Ovary (tissue), 9 donors: Measurements from ENCODE around the gene MAP3K7CL. TPM values are rescaled to one million over a fixed set of nuclear protein-coding genes. Genes with fewer than 3 reads are reported as not detected.

Experiments used
- DNase-seq, 5 donors: peaks; one replicate each; pipeline ENCODE4 v3.0.0-alpha.2; 2019 to 2020
- H3K27ac ChIP-seq, 2 donors: fragments of 200-600 bp; one replicate each; pipeline versions ENCODE4 v1.5.1 to v1.8.0; 2019 to 2022
- H3K27me3 ChIP-seq: fragments of 200-600 bp; one replicate; pipeline ENCODE4 v1.8.0; 2022
- H3K36me3 ChIP-seq: fragments of 200-600 bp; sonication (generic); one replicate; pipeline ENCODE4 v1.5.1; 2019
- H3K4me1 ChIP-seq: one replicate; pipeline ENCODE4 v1.8.1; 2013; ENCODE audit warnings: mild to moderate bottlenecking, moderate library complexity; ENCODE audit not compliant: insufficient read depth
- H3K4me3 ChIP-seq: fragments of 200-600 bp; sonication (generic); one replicate; pipeline ENCODE4 v1.5.1; 2017
- H3K9me3 ChIP-seq, 2 donors: fragments of 200-600 bp in 1 of 2; sonication (generic) in 1 of 2; one replicate each; pipeline versions ENCODE4 v1.5.1 to v1.8.1; 2013 to 2019; ENCODE audit warnings: mild to moderate bottlenecking in 1 of 2, moderate library complexity in 1 of 2
- CTCF ChIP-seq, 3 donors: fragments of 450-650 bp in 2 of 3; fragments of 200-600 bp in 1 of 3; IDR thresholded peaks; one replicate each; pipeline versions ENCODE4 v1.5.1 to v1.8.0; 2016 to 2022; ENCODE audit warnings: antibody characterized with exemption in 3 of 3, mild to moderate bottlenecking in 1 of 3
- EP300 ChIP-seq: sonication (generic); formaldehyde crosslinking; IDR thresholded peaks from one replicate; pipeline ENCODE4 v1.6.1; 2017; ENCODE audit warnings: antibody characterized with exemption
- POLR2A ChIP-seq: fragments of 450-650 bp; IDR thresholded peaks from one replicate; pipeline ENCODE4 v1.6.1; 2017; ENCODE audit warnings: antibody characterized with exemption, mild to moderate bottlenecking, moderate library complexity
- WGBS, 3 donors: extraction: QIAGEN DNeasy Blood & Tissue Kit in 1 of 3; methylation state at CpG; one replicate each; pipeline versions ENCODE4 v1.1.5 to v1.1.7; 2013 to 2017; 5-methylcytosine and 5-hydroxymethylcytosine counted together
- intact Hi-C, 4 donors: fragments of 100-400 bp; cut with DNase I; formaldehyde crosslinking; loops; one replicate each; pipeline versions ENCODE4 v1.11.0 to v1.15.1; 2022 to 2023
- polyA plus RNA-seq, 2 donors: library from polyadenylated mRNA; stranded (reverse); fragments of 200-250 nt in 1 of 2; fragments of 350-450 nt in 1 of 2; fragmentation: Illumina TruSeq in 1 of 2; extraction: RNeasy Lipid Tissue Mini Kit (QIAGEN cat#74804) in 1 of 2; gene quantifications; one replicate each; pipeline ENCODE4 v1.2.3, GENCODE V29; 2013 to 2014
- total RNA-seq, 7 donors: library from RNA; depleted of rRNA in 2 of 7; stranded (reverse); fragments of >200 nt in 2 of 7; fragmentation: NEBNext Ultra II Directional in 3 of 7; extraction: Animal tissue kit (Norgen Biotek cat#: 25700) in 3 of 7; gene quantifications; one replicate each; pipeline versions ENCODE4 v1.1.0 to v1.2.4, GENCODE V29; 2016 to 2023
- donor health status: DM: no; HTN: no; CAD: no; lungs with moderate emphysema.
- donor health status: DM: no; HTN: no; CAD: no.
- donor health status: Bipolar disorder and iron deficiency.
- donor health status: DM: yes; HTN: yes; CAD: no.
- donor health status: DM: no; HTN: no; CAD: no.
- donor health status: DM: yes; HTN: yes; CAD: no.

Gene MAP3K7CL
- total and polyA plus RNA-seq, 9 donors, result 3.0 to 18.6 (median 6.7) TPM

GRCh38 chr21:29194342-29194741, 63.9 kb downstream of the MAP3K7CL start:
- TF ChIP-seq CTCF (IDR thresholded peaks at IDR 0.05), result no peak
- TF ChIP-seq POLR2A, result no peak
- no peak for TF ChIP-seq EP300
- Histone ChIP-seq H3K4me3 (no peak overlapping the region), H3K4me1 (peaks cover 5% of the 10 kb centered on the region), H3K27me3 (no peaks in the 10 kb centered on the region), H3K9me3 (no peaks in the 10 kb centered on the region), H3K36me3 (no peaks in the 10 kb centered on the region), H3K27ac (no peak overlapping the region)
- 67 to 79% (median 73%) methylated on average over 3 of the region's 3 CpGs for WGBS, 3 donors
- no peak for DNase-seq
- intact Hi-C loops, result no loop called here

GRCh38 chr21:29194847-29195246, 64.4 kb downstream of the MAP3K7CL start:
- TF ChIP-seq EP300, result no peak
- TF ChIP-seq POLR2A, result no peak
- TF ChIP-seq CTCF (IDR thresholded peaks at IDR 0.05), result no peak
- H3K27ac ChIP-seq, result no peak overlapping the region
- H3K4me3 ChIP-seq, result no peak overlapping the region
- H3K27me3 ChIP-seq, result no peaks in the 10 kb centered on the region
- peaks cover 5% of the 10 kb centered on the region for H3K4me1 ChIP-seq
- no peaks in the 10 kb centered on the region for H3K9me3 ChIP-seq
- WGBS, 3 donors, result 47 to 55% (median 48%) methylated on average over 3 of the region's 3 CpGs
- DNase-seq, result no peak
- no peaks in the 10 kb centered on the region for H3K36me3 ChIP-seq
- intact Hi-C loops, result no loop called here

- H3K27ac ChIP-seq, result no peak overlapping the region
- no peaks in the 10 kb centered on the region for H3K36me3 ChIP-seq
- intact Hi-C loops, result no loop called here
- no peak overlapping the region for H3K4me3 ChIP-seq
- TF ChIP-seq EP300 (no peak), POLR2A (no peak), CTCF (IDR thresholded peaks at IDR 0.05) (no peak)
- H3K9me3 ChIP-seq, result no peaks in the 10 kb centered on the region
- WGBS, 3 donors, result 16 to 27% (median 20%) methylated on average over 8 of the region's 8 CpGs
- peaks cover 5% of the 10 kb centered on the region for H3K4me1 ChIP-seq
- H3K27me3 ChIP-seq, result no peaks in the 10 kb centered on the region
- peak in 1 of 5 donors; percentile 41 for DNase-seq
These were observed 65.7 kb downstream of the MAP3K7CL start for GRCh38 chr21:29195981-29196669.

GRCh38 chr21:29196670-29197191, 66.3 kb downstream of the MAP3K7CL start:
- H3K27ac ChIP-seq, result no peak overlapping the region
- no peak overlapping the region for H3K4me3 ChIP-seq
- no peaks in the 10 kb centered on the region for H3K27me3 ChIP-seq
- H3K36me3 ChIP-seq, result no peaks in the 10 kb centered on the region
- H3K9me3 ChIP-seq, result no peaks in the 10 kb centered on the region
- no peak for DNase-seq
- H3K4me1 ChIP-seq, result peaks cover 5% of the 10 kb centered on the region
- intact Hi-C loops, result no loop called here
- TF ChIP-seq CTCF (IDR thresholded peaks at IDR 0.05), result no peak
- TF ChIP-seq POLR2A, result no peak
- TF ChIP-seq EP300, result no peak
- 46 to 64% (median 62%) methylated on average over 5 of the region's 5 CpGs for WGBS, 3 donors
